HG03097 (cell line): ENCODE results near the gene TNFRSF11A.

Experiments
- ATAC-seq: cut with Tn5 transposase; IDR thresholded peaks from one replicate; pipeline ENCODE4 v1.9.1; 2021; ENCODE audit not compliant: unreplicated experiment, low FRiP score

TNFRSF11A gene

GRCh38 chr18:62324917-62325805, at the start of gene TNFRSF11A:
TNFRSF11A (plus strand) TSS chr18:62325310; CDS start chr18:62325353, 43 bp downstream.
- peak; percentile 59 for ATAC-seq

GRCh38 chr18:62277045-62277444, 48.1 kb upstream of the TNFRSF11A start:
- ATAC-seq, result no peak

GRCh38 chr18:62279561-62279960, 45.5 kb upstream of the TNFRSF11A start:
- ATAC-seq, result no peak

GRCh38 chr18:62280058-62280457, 45.1 kb upstream of the TNFRSF11A start:
- no peak for ATAC-seq

- no peak for ATAC-seq
These were observed 44.3 kb upstream of the TNFRSF11A start for GRCh38 chr18:62280786-62281185.

GRCh38 chr18:62281684-62282083, 43.4 kb upstream of the TNFRSF11A start:
- ATAC-seq, result no peak

- ATAC-seq, result no peak
These were observed 42.9 kb upstream of the TNFRSF11A start for GRCh38 chr18:62282188-62282629.

- ATAC-seq, result no peak
These were observed 40.5 kb upstream of the TNFRSF11A start for GRCh38 chr18:62284637-62285036.

GRCh38 chr18:62285281-62285680, 39.8 kb upstream of the TNFRSF11A start:
- ATAC-seq, result no peak

- ATAC-seq, result no peak
These were observed 37.1 kb upstream of the TNFRSF11A start for GRCh38 chr18:62287781-62288664.

GRCh38 chr18:62288665-62289008, 36.5 kb upstream of the TNFRSF11A start:
- no peak for ATAC-seq

- no peak for ATAC-seq
These were observed 36.1 kb upstream of the TNFRSF11A start for GRCh38 chr18:62289047-62289446.

- ATAC-seq, result no peak
These were observed 31.0 kb upstream of the TNFRSF11A start for GRCh38 chr18:62294073-62294472.

- no peak for ATAC-seq
These were observed 24.6 kb upstream of the TNFRSF11A start for GRCh38 chr18:62300359-62300963.

GRCh38 chr18:62301322-62301721, 23.8 kb upstream of the TNFRSF11A start:
- ATAC-seq, result no peak

- ATAC-seq, result no peak
These were observed 12.3 kb upstream of the TNFRSF11A start for GRCh38 chr18:62312851-62313250.

- ATAC-seq, result no peak
These were observed 6.6 kb upstream of the TNFRSF11A start for GRCh38 chr18:62318228-62319180.

GRCh38 chr18:62321201-62321600, 3.9 kb upstream of the TNFRSF11A start:
- ATAC-seq, result no peak

- no peak for ATAC-seq
These were observed 1.5 kb upstream of the TNFRSF11A start for GRCh38 chr18:62323483-62324180.
